ENCODE results near the gene UNC5B. TPM values are rescaled to one million over a fixed set of nuclear protein-coding genes. Genes with fewer than 3 reads are reported as not detected.

UNC5B gene
- total and polyA plus RNA-seq, 2 experiments from 2014 or later = 12.7 to 15.5 TPM

- Histone ChIP-seq H3K27me3 (no peaks in the 10 kb centered on the region), H3K79me2 (peaks cover 58% of the 10 kb centered on the region), H2AFZ (no peak overlapping the region), H4K20me1 (ENCODE audit: insufficient read depth, poor library complexity, severe bottlenecking) (no peaks in the 10 kb centered on the region), H3K27ac (peak overlapping the region; percentile 97), H3K9me2 (replicated peaks; ENCODE audit: insufficient read depth) (no peaks in the 10 kb centered on the region), H3K4me3 (no peak overlapping the region), H3K4me2 (peak overlapping the region; percentile 62), H3K9me3 (ENCODE audit: low read depth) (no peaks in the 10 kb centered on the region), H3K36me3 (replicated peaks; ENCODE audit: insufficient read depth, low read depth) (no peaks in the 10 kb centered on the region), H3K4me1 (ENCODE audit: insufficient read depth) (peaks cover 84% of the 10 kb centered on the region)
- TF ChIP-seq EZH2 (IDR thresholded peaks at IDR 0.05; ENCODE audit: borderline replicate concordance) (no peak), EZH2phosphoT487 (IDR thresholded peaks at IDR 0.05; ENCODE audit: low read depth, severe bottlenecking, unreplicated experiment) (no peak), CTCF (IDR thresholded peaks at IDR 0.05; ENCODE audit: poor library complexity) (no peak)
- WGBS (ENCODE audit: low lambda C conversion rate, missing lambda C conversion rate) = 15% methylated on average over 16 of the region's 16 CpGs
- peak; percentile 82 for DNase-seq (ENCODE audit: low spot score)
These were observed 22.8 kb downstream of the UNC5B start for GRCh38 chr10:71234970-71235685.

GRCh38 chr10:71235808-71236207, 23.4 kb downstream of the UNC5B start:
- peaks cover 84% of the 10 kb centered on the region for H3K4me1 ChIP-seq (ENCODE audit: insufficient read depth)
- peak overlapping the region; percentile 97 for H3K27ac ChIP-seq
- 77% methylated on average over 7 of the region's 7 CpGs for WGBS (ENCODE audit: low lambda C conversion rate, missing lambda C conversion rate)
- peak overlapping the region; percentile 62 for H3K4me2 ChIP-seq
- DNase-seq (ENCODE audit: low spot score) = no peak
- H3K9me3 ChIP-seq (ENCODE audit: low read depth) = no peaks in the 10 kb centered on the region
- H3K4me3 ChIP-seq = no peak overlapping the region
- H3K9me2 ChIP-seq (replicated peaks; ENCODE audit: insufficient read depth) = no peaks in the 10 kb centered on the region
- no peaks in the 10 kb centered on the region for H4K20me1 ChIP-seq (ENCODE audit: insufficient read depth, poor library complexity, severe bottlenecking)
- no peaks in the 10 kb centered on the region for H3K27me3 ChIP-seq
- H2AFZ ChIP-seq = no peak overlapping the region
- peaks cover 59% of the 10 kb centered on the region for H3K79me2 ChIP-seq
- TF ChIP-seq CTCF (IDR thresholded peaks at IDR 0.05; ENCODE audit: poor library complexity) (no peak), EZH2phosphoT487 (IDR thresholded peaks at IDR 0.05; ENCODE audit: low read depth, severe bottlenecking, unreplicated experiment) (no peak), EZH2 (IDR thresholded peaks at IDR 0.05; ENCODE audit: borderline replicate concordance) (no peak)
- no peaks in the 10 kb centered on the region for H3K36me3 ChIP-seq (replicated peaks; ENCODE audit: insufficient read depth, low read depth)

GRCh38 chr10:71236286-71236685, 23.9 kb downstream of the UNC5B start:
- whole genome bisulfite sequencing (ENCODE audit: low lambda C conversion rate, missing lambda C conversion rate) = 21% methylated on average over 10 of the region's 10 CpGs
- TF ChIP-seq EZH2 (IDR thresholded peaks at IDR 0.05; ENCODE audit: borderline replicate concordance) (no peak), EZH2phosphoT487 (IDR thresholded peaks at IDR 0.05; ENCODE audit: low read depth, severe bottlenecking, unreplicated experiment) (no peak), CTCF (IDR thresholded peaks at IDR 0.05; ENCODE audit: poor library complexity) (no peak)
- Histone ChIP-seq H4K20me1 (ENCODE audit: insufficient read depth, poor library complexity, severe bottlenecking) (no peaks in the 10 kb centered on the region), H3K4me3 (no peak overlapping the region), H3K36me3 (replicated peaks; ENCODE audit: insufficient read depth, low read depth) (no peaks in the 10 kb centered on the region), H3K4me1 (ENCODE audit: insufficient read depth) (peaks cover 84% of the 10 kb centered on the region), H2AFZ (no peak overlapping the region), H3K27me3 (no peaks in the 10 kb centered on the region), H3K9me2 (replicated peaks; ENCODE audit: insufficient read depth) (no peaks in the 10 kb centered on the region), H3K4me2 (peak overlapping the region; percentile 62), H3K27ac (peak overlapping the region; percentile 97), H3K79me2 (peaks cover 56% of the 10 kb centered on the region), H3K9me3 (ENCODE audit: low read depth) (no peaks in the 10 kb centered on the region)
- peak; percentile 77 for DNase-seq (ENCODE audit: low spot score)
